K562 (cell line): ENCODE data around the gene RHAG. TPM values are rescaled to one million over a fixed set of nuclear protein-coding genes. Genes with fewer than 3 reads are reported as not detected.

Experiments used
- CREB1 ChIP-seq, 2 experiments: sonication (generic) in 1 of 2; formaldehyde crosslinking in 1 of 2; IDR thresholded peaks; 2 replicates each; pipeline versions ENCODE4 v1.6.1 to v1.8.0; 2012 to 2022; ENCODE audit warnings: inconsistent platforms in 1 of 2, mild to moderate bottlenecking in 1 of 2, missing genetic modification reagents in 1 of 2, moderate library complexity in 1 of 2
- EP300 ChIP-seq: IDR thresholded peaks from 2 replicates; pipeline ENCODE4 v1.6.1; 2012; ENCODE audit warnings: low read length, improper control_type of control experiment
- LEF1 ChIP-seq: fragments of 450-650 bp; IDR thresholded peaks from 2 replicates; pipeline ENCODE4 v1.6.1; 2016; ENCODE audit warnings: mild to moderate bottlenecking
- NCOA1 ChIP-seq: fragments of 450-650 bp; IDR thresholded peaks from 2 replicates; pipeline ENCODE4 v1.6.1; 2016; ENCODE audit warnings: low read depth
- SNIP1 ChIP-seq: fragments of 450-650 bp; IDR thresholded peaks from 2 replicates; pipeline ENCODE4 v1.7.1; 2017; ENCODE audit warnings: low read depth, mild to moderate bottlenecking
- ZNF318 ChIP-seq, 2 experiments: fragments of 450-650 bp; IDR thresholded peaks; 2 replicates each; pipeline ENCODE4 v1.6.1; 2016; ENCODE audit warnings: mild to moderate bottlenecking in 2 of 2, borderline replicate concordance in 1 of 2, low read depth in 1 of 2, moderate library complexity in 1 of 2
- ZNF584 ChIP-seq: fragments of 200-800 bp; sonication (Bioruptor generic); IDR thresholded peaks from 2 replicates; pipeline ENCODE4 v1.6.1; 2016; ENCODE audit warnings: low read depth, mild to moderate bottlenecking, missing genetic modification characterization, missing compliant biosample characterization
- polyA plus RNA-seq, 8 experiments: library from polyadenylated mRNA; depleted of rRNA in 4 of 8; stranded (reverse) in 5 of 8; unstranded in 3 of 8; fragments of >200 nt; fragmentation: Nextera tagmentation in 2 of 8; fragmentation: Illumina TruSeq in 1 of 8; extraction: Ambion mirVana in 2 of 8; extraction: Trizol in 1 of 8; gene quantifications; 2 replicates each; pipeline versions ENCODE4 v1.2.1 to v1.2.3, GENCODE V29; 2011 to 2014; ENCODE audit warnings: inconsistent platforms in 1 of 8, missing spikeins in 1 of 8
- total RNA-seq, 7 experiments: library from RNA; depleted of rRNA in 6 of 7; stranded (reverse); fragments of >200 nt in 6 of 7; fragmentation: Illumina TruSeq in 2 of 7; extraction: Trizol in 2 of 7; gene quantifications; 2 replicates each; pipeline versions ENCODE4 v1.2.1 to v1.2.3, GENCODE V29; 2011 to 2021; ENCODE audit warnings: low replicate concordance in 1 of 7

The RHAG gene
- total and polyA plus RNA-seq, 9 of the 15 experiments (the other 6 are each of a cell fraction or from before 2014, with no cell fraction given): 290 to 1,202 (median 505) TPM

GRCh38 chr6:49666930-49667757 is 30.5 kb upstream of the RHAG start (continued):
- TF ChIP-seq ZNF318 (IDR thresholded peaks at IDR 0.05; ENCODE audit: borderline replicate concordance in 1 of 2, low read depth in 1 of 2) (peak in 1 of 2 experiments; percentile 66; a peak in 1 of 4 replicates), LEF1 (0 out of 2 replicates have a peak, but pooled peaks have one; percentile 78), EP300 (peak; percentile 87), SNIP1 (0 out of 2 replicates have a peak, but pooled peaks have one; percentile 9), CREB1 (IDR thresholded peaks at IDR 0.05) (0 out of 2 replicates have a peak, but pooled peaks have one; percentile 21), CREB1 (CRISPR knock-in tag; IDR thresholded peaks at IDR 0.05) (no peak), NCOA1 (peak; percentile 42; the same call in 1 of the 2 replicates), ZNF584 (CRISPR knock-in tag) (peak; percentile 8)
